GM20431 (cell line): ENCODE measurements around the gene CLOCK.
"Not testable (repeated sequence)": the region's sequence is repeated elsewhere in the genome, so short reads cannot be mapped to it uniquely, and the experiment has no call there.

Experiments used
- in situ Hi-C: fragments of 300-500 bp; cut with MseI, MboI; formaldehyde crosslinking; loops from one replicate; pipeline ENCODE4 v1.15.0; 2020; ENCODE audit warnings: low sequenced_read_pairs; ENCODE audit not compliant: unreplicated experiment

The CLOCK gene

DNA sequence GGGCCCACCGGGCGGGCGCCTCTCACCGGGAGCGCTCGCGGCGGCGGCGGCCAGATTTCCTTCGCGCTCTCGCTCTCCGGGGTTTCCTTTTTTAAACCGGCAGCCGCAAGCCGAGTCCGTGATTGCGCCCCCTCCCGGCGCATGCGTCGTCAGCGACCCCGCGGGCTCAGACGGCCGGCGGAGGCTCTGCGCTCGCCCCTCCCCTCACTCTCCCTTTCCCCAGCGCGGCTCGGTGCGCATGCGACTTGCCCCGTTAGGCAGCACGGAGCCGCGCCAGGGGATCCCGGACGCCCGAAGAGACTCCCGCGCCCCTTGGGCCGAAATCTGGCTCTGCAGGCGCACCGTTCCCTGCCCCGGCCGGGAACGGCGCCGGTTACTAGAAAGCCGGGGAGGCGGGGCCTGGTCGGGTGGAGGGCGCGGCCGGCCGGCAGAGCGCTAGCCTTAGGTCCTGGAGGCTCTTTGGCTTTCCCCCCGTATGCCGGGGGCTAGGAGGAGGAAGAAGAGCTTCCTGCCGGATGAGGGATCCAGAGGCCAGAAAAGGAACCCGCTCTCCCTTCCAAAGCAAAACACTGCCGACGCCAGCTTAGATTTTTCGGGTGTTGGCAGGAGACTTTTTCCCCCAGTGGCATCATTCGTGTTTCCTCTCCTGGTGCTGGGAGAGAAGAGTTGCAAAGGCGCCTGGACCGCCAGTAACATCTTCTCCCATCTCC lies at the start of gene CLOCK:
Gene CLOCK, minus strand, starts transcription at position 154 of the 710 bp plus-strand sequence. CDS start 64,124 bp downstream, outside the sequence.
- in situ Hi-C loops, result no loop called here

DNA sequence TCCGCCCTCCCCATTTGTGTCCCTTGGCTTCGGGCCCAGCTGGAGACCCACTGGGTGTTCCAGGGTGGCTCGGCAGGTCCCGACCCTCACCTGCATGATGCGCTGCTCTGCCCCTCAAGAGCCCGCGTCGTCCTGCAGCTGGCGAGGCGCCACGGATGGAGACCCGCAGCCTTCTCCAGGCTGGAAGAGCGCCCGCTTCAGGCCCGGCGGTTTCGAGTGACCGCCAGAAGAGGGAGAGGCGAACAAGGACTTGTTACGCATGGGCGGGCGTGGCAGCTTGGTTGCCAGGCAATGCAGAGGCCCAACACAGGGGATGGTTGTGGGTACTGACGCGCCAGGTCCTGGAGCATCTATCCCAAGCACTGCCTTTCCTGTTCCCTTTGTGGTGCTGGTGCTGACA lies 45.3 kb upstream of the CLOCK start, which contains the start of gene PDCL2:
Gene PDCL2, minus strand, starts transcription at position 232 of the 400 bp plus-strand sequence. Its CDS starts 136 bp downstream, at position 96.
- in situ Hi-C loops, result no loop called here

DNA sequence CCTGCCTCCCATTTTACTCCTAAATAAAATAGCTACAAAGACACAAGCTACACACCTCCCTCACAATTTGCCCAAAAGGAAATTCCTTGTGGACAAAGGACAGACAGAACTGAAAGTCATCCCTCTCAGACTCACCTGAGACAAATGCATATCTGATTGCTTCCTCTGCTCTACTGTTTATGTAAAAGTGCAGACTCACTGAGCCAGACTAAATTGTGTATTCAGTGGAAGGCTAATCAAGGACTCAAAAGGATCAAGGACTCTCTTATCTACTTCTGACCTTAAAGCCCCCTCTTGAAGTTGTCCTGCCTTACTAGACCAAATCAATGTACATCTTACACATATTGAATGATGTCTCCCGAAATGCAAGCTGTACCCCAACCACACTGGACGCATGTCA lies 41.5 kb upstream of the CLOCK start:
- in situ Hi-C loops, result no loop called here

- in situ Hi-C loops, result not testable (repeated sequence)
Measured at GRCh38 chr4:55582773-55583172, 36.1 kb upstream of the CLOCK start.

GRCh38 chr4:55578341-55579010 lies 31.8 kb upstream of the CLOCK start:
- in situ Hi-C loops, result no loop called here

- in situ Hi-C loops, result no loop called here
Measured at GRCh38 chr4:55575513-55575912, 28.8 kb upstream of the CLOCK start.

DNA sequence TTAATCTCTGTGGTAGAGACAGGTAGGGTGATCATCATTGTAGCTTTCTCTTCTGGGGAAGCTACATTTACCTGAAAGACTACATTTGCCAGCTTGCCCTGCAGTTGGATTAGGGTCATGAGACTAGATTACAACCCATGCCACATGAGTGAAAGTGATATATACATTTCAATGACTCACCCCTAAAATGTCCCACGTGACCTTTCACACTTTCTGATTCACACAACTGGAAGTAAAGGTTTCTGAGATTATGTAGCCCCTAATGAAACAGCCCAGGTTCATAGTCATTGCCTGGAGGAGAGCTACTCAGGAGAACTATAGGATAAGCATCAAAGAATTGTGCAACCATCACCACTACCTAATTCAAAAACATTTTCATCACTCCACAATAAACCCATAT lies 27.5 kb upstream of the CLOCK start:
- in situ Hi-C loops, result no loop called here

DNA sequence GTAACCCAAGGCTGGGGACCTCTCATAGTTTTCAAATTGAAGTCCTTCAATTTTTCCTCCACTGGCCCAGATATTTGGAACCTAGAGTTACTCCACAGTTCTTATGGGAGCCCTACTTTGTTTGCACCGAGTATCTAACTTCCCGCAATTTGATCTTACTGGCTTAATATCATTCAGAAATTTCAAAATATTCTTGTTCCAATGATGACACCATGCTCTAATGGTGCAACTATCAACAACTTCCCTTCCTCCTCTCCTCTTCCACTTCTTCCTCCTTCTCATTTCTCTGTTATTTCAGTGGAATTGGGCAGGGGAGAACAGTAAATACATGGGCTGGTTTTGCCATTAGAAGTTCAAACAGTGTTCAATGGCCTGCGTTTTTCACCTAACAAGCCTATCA lies 25.1 kb upstream of the CLOCK start:
- in situ Hi-C loops, result no loop called here

DNA sequence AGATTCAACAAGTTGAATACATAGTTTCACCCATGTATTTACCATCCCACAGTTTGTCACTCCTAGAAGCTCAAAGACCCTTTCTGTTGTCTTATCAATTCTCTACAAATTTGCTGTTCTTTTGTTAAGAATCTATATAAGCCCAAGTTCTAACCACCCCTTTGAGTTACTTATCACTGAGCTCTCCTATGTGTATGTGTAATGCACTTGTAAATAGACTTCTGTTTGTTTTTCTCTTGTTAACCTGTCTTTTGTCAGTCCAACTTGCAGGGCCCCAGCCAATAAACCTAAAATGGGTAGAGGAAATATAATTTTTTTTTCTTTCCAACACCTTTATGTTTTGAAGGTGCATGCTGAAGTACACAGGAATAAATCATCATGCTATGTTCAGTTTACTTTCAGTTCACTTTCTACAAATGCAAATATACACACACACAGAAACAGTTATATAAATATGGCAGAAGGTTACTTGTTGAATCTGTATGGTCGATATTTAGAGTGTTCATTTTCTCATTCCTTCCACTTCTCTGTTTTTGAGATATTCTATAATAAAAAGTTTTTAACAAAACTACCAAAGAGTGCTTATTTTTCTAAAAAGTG lies 22.3 kb upstream of the CLOCK start:
- in situ Hi-C loops, result no loop called here

DNA sequence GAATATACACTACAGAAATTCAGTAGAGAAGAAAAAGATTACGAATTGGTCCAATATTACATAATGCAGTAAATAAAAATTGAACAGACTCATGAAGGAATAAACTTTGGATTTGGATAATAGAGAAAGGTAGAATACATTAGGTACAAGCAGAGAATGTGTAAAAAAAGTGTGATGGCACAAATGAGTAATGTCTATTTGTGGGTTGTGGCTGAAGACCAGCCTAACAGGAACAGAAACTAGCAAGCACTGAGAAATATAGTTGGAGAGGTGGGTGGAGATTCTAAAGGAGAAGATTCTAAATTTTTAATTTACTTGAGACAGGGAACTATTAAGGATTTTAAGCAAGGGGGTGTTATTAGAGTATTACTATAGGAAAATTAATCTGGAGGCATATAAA lies 15.2 kb upstream of the CLOCK start:
- in situ Hi-C loops, result no loop called here

DNA sequence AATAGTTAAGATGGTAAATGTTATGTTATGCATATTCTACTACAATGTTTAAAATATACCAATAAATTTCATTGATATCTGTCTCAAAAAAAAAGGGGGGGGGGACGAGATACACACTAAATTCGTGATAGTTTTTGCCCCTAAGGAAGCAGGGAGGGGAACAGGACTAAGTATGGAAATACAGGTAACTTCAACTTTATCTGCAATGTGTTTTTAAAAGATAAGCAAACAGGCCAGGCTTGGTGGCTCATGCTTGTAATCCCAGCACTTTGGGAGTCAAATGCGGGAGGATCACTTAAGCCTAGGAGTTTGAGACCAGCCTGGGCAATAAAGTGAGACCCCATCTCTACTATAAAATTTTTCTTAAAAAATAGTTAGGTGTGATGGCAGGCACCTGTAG lies 13.4 kb upstream of the CLOCK start:
- in situ Hi-C loops, result no loop called here

GRCh38 chr4:55554453-55555030 lies 7.8 kb upstream of the CLOCK start:
- in situ Hi-C loops, result no loop called here

DNA sequence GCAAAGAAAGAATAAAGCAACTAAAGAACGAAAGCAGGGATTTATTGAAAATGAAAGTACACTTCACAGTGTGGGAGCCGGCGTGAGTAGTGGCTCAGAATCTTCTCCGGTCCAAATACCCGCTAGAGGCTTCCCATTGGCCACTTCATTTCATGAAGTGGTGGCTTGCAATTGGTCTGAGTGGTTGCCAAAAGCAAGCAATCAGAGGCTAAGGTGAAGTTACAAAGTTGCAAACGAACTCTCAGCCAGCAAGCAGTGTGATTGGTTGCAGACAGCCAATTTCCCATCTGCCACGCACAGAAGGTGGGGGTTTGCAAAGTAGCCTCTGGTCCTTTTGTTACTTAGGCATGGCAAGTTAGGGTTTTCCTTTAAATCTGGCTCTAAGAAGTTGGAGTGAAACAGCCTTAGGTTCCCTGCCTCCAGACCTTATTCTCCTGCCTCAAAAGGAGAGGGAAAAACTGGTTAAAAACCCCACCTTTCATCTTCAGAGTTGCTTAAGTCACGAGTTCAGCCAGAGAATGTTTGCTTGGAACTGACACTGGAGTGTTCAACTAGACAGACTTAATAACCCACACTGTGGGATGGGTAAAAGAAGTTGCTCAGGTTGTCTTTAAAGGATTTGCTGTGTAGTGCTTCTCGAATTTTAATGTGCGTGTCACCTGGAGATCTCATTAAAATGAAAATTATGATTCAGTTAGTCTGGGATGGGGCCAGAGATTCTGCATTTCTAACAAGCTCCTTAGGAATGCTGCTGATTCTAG lies 6.9 kb upstream of the CLOCK start:
- in situ Hi-C loops, result no loop called here

DNA sequence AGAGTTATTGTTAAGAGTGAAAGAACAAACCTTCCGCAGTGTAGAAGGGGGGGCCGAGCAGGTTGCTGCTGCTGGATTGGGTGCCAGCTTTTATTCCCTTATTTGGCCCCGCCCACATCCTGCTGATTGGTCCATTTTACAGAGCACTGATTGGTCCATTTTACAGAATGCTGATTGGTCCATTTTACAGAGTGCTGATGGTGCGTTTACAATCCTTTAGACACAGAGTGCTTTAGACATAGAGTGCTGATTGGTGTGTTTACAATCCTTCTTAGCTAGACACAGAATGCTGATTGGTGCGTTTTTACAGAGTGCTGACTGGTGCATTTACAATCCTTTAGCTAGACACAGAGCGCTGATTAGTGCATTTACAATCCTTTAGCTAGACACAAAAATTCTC lies 5.3 kb upstream of the CLOCK start:
- in situ Hi-C loops, result not testable (repeated sequence)

- in situ Hi-C loops, result no loop called here
Measured at GRCh38 chr4:55549888-55550287, 3.2 kb upstream of the CLOCK start.

GRCh38 chr4:55547918-55548317 lies 1.2 kb upstream of the CLOCK start:
- in situ Hi-C loops, result no loop called here

GRCh38 chr4:55547466-55547770 lies 709 bp upstream of the CLOCK start:
- in situ Hi-C loops, result no loop called here

DNA sequence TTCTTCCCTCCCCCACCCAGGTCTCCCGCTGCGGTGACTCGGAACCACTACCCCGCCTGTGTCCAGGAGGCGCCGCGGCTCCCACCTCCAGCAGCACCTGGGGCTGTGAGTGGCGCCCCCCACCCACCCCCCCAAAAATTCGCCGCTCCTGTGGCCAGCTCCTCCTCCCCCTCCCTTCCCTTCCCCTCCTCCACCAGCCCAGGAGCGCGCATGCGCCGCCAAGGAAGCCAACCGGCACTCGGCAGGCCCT lies 278 bp downstream of the CLOCK start:
- in situ Hi-C loops, result no loop called here

- in situ Hi-C loops, result no loop called here
Measured at GRCh38 chr4:55545641-55546505, 836 bp downstream of the CLOCK start.

- in situ Hi-C loops, result no loop called here
Measured at GRCh38 chr4:55545151-55545550, 1.6 kb downstream of the CLOCK start.
